ENCODE measurements around the gene PARVG.

DNA sequence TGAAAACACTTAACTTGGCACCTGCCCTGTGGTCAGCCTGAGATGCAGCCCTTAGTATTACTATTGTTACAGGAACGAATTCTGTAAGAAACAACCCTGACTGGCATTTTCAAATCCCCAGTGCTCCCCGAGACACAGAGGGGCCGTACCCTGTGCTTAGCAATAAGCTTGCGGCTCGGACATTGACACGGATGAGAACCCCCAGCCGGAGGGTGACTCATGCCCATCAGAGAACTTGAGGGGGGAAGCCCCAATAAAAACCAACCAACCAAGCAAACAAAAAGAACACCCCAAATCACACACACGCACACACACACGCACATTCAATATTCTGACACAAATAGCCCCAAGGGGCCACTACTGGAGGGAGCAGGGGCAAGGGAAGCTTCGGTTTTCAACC, 68.2 kb downstream of the PARVG start:
- TF ChIP-seq POLR2A (IDR thresholded peaks at IDR 0.05) (no peak), CTCF (IDR thresholded peaks at IDR 0.05 in 4 of 5, conservative IDR thresholded peaks at IDR 0.05 in 1 of 5) (no peak)

Measured in gastrocnemius medialis (tissue), 4 donors.